GM19023 (cell line): ENCODE results near the gene ANKRD17.
"Not testable (repeated sequence)": the region's sequence is repeated elsewhere in the genome, so short reads cannot be mapped to it uniquely, and the experiment has no call there.

Experiments used
- ATAC-seq: cut with Tn5 transposase; IDR thresholded peaks from one replicate; pipeline ENCODE4 v1.9.1; 2021; ENCODE audit warnings: mild to moderate bottlenecking, moderate library complexity; ENCODE audit not compliant: unreplicated experiment

Gene ANKRD17

DNA sequence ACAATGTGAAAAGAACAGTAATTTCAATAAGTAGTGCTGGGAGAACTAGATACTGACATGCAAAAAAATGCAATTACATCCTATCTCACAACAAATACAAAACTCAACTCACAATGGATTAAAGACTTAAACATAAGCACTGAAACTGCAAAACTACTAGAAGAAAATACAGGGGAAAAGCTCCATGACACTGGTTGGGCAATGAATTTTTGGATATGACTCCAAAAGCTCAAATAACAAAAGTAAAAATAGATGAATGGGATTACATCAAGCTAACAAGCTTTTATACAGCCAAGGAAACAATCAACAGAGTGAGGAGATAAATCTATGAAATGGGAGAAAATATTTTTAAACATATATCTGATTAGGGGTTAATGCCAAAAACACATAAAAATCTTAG is 53.1 kb downstream of the ANKRD17 start:
- ATAC-seq: no peak

DNA sequence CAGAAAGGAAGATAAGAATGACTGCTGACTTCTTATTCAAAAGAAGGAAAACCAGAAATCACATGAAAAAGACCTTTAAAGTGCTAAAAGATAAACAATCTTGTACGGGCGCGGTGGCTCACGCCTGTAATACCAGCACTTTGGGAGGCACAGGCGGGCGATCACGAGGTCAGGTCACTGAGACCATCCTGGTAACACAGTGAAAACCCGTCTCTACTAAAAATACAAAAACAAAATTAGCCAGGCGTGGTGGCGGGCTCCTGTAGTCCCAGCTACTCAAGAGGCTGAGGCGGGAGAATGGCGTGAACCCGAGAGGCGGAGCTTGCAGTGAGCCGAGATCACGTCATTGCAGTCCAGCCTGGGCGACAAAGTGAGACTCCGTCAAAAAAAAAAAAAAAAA is 54.6 kb downstream of the ANKRD17 start:
- ATAC-seq: not testable (repeated sequence)

DNA sequence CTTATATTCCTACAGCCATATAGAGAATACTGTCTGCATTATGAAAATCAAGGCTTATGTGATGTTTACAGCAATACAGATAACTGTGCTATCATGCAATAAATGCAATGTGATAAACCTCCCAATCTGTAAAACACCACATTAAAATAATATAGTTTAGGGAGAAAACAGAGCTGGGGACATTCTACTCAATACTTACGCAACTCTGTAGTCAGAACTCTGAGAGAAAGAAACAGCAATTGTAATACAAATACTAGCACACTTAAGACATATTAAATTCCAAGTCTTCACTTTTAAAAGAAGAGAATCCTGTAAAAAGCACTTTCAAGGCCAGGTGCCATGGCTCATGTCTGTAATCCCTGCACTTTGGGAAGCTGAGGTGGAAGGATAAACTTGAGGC is 61.4 kb downstream of the ANKRD17 start:
- no peak for ATAC-seq

DNA sequence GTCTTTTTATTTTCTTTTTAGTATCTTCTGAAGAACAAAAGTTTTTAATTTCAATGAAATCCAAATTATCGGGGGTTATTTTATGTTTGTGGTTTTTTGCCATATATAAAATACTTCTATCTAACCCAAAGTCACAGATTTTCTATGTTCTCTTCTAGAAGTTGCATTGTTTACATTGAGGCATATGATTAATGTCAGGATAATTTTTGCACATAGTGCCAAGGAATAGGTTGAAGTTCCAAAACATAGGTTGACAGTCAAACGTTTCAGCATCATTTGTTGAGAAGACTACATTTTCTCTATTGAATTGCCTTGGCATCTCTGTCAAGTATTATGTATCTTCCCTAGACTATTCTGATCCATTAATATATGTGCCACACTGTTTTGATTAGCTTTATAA is 64.5 kb downstream of the ANKRD17 start:
- no peak for ATAC-seq

DNA sequence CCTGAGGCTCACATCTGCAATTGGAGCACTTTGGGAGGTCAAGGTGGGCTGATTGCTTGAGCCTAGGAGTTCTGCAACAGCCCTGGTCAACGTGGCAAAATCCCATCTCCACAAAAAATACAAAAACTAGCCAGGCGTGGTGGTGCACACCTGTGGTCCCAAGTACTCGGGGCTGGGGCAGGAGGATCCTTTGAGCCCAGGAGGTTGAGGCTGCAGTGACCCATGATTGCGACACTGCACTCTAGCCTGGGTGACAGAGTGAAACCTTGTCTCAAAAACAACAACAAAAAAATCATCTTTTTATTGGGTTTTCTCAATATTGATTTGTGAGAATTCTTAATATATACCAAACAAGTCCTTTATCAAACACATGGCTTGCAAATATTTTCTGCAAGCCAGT is 64.9 kb downstream of the ANKRD17 start:
- ATAC-seq: peak; percentile 9

DNA sequence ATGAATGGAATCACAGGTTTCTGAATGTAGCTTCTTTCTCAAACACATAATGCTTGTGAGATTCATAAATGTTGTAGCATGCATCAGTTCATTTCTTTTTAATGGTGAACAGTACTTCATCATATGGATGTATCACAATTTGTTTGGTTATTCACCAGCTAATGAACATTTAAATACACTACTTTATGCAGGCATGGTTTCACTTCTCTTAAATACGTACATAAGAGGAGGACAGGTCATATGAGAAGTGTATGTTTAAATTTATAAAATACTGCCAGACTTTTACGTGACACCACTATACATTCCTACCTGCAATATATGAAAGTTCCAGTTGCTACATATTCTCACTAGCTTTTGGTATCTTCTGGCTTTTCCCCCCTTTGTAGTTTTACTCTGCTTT is 65.4 kb downstream of the ANKRD17 start:
- peak; percentile 71 for ATAC-seq

DNA sequence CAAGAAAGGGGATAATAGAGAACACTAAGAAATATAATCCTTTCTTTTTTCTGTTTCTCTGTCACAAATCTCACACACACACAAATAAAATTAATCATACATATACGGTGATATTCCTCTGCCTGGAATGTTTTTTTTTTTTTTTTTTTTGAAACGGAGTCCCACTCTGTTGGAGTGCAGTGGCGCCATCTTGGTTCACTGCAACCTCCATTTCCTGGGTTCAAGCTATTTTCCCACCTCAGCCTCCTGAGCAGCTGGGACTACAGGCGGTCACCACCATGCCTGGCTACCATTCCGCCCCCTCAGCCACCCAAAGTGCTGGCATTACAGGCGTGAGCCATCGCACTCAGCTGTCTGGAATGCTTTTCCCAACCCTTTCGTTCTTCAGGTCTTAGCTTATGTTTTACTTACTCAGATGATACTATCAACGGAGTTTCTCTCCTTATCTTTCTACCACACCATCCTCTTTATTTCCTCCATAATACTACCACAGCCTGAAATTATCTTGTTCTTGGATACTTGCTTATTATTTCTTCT is 69.3 kb downstream of the ANKRD17 start:
- no peak for ATAC-seq

DNA sequence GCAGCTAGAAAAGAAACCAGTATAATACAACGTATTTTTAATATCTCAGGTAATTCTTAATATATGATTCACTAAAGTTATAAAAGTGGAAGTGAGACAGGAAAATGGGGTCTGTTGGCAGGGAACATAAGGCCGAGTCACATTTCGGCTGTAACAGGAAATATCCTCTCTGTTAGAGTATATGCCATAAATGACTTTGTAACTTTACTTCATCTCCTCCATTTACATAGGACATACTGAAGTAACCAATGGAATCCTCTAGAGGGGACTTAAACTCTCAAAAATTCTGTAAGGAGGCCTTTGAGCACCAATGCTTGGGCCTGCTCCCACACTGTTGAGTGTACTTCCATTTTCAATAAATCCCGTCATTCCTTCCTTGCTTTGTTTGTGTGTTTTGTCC is 71.3 kb downstream of the ANKRD17 start:
- ATAC-seq: no peak

DNA sequence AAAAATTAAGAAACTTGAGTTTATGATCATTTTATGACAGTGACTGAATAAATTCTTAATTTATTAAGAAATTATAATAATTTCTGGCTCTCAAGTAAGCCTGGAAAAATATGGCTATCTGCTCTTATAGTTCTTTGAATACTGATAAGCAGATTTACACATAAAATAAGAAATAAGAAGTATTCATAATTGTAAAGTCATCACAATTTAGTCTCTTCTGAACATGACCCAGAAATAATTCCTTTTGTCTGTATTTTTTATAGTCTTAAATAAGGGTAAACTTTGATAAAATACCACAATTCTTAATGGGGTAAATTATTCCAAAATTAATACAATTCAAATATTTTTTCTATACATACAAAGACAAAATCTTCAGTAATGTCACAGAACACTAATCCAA is 72.7 kb downstream of the ANKRD17 start:
- ATAC-seq: no peak

DNA sequence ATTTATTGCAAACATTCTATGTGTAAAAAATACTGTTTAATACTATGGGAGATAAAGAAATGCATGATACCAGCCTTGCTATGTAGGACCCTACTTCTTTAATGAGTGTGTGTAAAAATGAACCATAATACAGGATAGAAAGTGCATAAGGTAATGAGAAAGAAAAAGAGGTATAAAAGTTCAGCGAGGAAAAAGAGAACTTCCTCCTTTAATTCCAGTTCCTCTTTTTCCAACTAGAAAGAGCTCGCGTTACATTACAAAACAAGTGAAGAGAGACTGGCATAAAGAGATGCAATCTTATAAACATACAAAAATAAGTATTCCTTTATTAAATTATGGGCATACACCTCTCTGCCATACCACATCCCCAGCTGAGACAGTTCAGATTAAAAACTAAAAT is 77.4 kb downstream of the ANKRD17 start:
- ATAC-seq: no peak

DNA sequence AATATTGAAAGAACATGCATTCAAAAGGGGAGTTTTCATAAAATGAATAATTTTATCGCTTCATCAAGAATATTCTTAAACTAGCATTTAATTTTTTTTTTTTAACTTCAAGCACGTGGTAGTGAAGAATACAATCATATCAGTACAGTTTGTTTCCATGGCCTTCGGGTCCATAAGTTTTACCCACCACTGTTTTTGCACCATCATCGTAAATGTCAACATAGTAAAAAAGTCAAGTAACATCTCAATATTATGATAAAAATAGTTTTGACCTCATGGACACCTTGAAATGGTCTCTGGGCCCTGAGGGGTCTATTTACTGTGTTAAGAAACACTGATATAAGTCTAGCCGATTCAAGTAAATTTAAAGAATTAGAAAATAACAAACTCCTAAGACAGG is 80.2 kb downstream of the ANKRD17 start:
- no peak for ATAC-seq

DNA sequence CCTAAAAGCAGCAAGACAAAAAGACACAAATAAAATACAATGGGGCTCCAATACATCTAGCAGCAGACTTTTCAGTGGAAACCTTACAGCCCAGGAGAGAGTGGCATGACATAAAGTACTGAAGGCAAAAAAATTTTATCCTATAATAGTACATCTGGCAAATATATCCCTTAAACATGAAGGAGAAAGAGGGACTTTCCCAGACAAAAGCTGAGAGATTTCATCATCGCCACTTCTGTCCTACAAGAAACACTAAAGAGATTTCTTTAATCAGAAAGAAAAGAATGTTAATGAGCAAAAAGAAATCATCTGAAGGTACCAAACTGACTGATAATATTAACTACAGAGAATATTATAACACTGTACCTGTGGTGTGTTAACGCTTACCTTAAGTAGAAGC is 86.4 kb downstream of the ANKRD17 start:
- no peak for ATAC-seq

DNA sequence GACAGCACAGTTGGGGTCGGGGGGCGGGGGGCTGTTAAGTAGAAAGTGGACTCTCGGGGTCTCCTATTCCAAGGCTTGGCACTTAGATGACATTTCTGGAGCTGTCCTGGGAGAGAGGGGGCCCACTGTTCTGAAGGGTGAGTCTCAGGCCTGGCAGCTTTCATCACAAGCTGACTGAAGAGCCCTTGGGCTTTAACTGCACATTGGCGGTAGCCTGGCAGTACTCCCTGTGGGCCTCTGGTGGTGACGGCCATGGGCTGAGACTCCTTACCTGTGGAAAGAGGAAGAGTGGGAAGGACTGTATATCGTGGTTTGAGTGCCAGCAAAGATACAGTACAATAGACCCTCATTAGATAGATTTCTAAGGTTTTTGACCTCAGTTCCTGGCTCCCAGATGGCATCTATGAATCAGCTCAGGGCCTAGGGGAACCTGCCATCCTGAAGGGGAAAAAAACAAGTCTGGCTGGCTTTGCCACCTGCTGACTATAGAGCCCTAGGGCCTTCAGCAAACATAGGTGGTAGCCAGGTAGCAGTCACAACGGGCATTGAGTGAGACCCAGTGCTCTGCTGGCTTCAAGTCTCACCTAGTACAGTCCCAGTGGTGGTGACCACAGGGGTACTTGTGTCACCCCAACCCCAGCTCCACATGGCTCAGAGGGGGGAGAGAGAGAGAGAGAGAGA is 87.9 kb downstream of the ANKRD17 start:
- no peak for ATAC-seq

DNA sequence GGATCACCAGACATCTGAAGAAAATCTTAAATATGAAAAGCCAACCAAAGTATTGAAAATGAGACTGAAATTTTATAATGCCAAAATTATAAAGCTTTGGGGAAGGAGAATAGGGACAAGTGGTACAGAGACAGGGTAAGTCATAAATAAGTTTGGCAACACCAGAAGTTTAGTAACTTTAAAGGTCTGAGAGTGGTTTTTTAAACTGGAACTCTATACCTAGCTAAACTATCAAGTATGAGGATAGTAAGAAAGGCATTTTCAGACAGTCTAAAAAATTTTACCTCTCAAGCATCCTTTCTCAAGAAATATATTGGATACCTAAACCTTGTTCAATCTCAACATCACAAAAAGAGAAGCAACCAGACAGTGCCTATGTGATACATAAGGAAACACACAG is 92.4 kb downstream of the ANKRD17 start:
- no peak for ATAC-seq

DNA sequence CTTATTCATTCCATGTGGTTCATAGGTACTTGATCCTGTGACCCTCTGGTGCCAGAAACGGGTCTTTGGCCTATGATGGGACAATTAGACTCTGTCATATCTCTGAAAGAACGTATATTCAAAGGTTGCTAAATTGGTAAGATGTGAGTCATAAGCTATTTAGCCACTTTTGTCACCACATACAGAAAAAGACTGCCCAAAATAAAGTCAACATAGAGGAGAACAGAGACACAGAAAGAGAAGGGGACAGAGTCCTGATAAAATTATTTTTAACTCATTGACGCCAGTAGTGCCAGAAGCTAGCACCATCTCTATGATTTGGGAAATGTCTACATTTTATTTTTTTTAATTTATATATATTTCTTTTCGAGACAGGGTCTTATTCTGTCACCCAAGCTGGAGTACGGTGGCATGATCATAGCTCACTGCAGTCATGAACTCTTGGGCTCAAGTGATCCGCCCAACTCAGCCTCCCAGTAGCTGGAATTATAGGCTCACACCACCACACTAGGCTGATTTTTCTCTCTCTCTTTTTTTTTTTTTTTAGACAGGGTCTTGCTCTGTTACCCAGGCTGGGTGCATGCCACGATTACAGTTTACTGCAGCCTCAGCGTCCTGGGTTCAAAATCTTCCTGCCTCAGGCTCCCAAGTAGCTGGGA is 96.9 kb downstream of the ANKRD17 start:
- ATAC-seq: no peak

DNA sequence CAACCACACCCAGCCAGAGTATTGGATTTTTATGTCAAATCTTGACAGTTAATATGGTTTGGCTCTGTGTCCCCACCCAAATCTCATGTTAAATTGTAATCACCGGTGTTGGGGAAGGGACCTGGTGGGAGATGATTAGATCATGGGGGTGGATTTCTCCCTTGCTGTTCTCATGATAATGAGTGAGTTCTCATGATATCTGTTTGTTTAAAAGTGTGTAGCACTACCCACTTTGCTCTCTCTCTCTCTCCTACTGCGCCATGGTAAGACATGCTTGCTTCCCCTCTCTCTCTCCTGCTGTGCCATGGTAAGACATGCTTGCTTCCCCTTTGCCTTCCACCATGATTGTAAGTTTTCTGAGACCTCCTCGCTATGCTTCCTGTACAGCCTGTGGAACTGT is 102.2 kb downstream of the ANKRD17 start:
- ATAC-seq: no peak

DNA sequence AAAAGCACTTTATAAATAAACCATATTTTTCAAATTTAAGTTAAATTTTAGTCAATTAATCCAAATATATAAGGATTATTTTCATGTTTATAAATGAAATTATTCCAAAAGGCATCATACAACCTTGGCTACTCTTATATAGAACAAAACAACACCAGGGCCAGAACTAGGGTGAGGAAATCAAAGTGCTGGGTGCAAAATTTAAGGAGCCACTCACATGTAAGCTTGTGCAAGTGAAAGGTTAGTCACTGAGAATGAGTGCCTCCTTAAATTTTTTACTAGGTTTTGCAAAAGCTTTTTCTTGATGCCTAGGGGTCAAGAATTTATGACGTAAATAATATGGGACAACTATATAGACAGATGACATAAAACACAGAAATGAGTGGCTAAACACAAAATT is 105.7 kb downstream of the ANKRD17 start:
- ATAC-seq: no peak

DNA sequence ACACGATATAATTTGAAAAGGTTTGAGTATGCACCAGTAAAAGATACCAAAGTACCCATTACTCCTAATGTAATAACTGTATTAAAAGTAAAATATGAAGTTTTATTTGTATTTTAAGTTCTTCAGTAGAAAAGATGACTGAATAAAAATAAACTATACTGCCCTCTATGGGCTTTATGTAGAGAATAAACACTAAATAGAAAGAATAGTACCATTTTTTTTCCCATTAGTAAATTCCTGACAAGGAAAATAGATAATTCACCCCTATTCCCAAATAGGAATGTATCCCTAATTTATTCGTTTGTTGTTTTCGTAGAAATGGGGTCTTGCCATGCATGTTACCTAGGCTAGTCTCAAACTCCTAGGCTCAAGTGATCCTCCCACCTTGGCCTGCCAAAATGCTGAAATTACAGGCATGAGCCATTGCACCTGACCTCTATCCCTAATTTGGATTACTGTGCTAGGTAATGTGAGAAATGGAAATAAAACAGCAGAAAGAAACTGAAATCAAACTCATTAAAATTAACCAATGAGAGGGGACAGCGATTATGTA is 115.5 kb downstream of the ANKRD17 start:
- no peak for ATAC-seq

DNA sequence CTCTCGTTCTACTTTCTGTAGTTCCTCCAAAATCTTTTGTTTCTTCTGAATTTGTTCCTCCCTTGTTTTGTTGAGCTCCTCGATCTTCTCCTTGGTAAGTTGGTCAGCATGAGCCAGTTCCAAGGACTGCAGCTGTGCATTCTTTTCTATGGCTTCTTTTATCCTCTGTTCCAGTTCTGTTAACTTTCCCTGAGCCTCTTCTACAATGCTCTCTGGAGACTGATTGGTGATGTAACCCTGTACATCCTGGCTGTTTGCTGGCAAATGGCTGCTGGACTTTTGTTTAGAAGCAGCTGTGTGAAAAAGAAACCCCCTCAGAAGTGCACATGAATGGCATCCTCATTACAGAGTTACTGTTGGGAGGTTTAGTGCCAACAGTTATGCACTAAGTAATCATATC is 118.6 kb downstream of the ANKRD17 start:
- ATAC-seq: no peak

DNA sequence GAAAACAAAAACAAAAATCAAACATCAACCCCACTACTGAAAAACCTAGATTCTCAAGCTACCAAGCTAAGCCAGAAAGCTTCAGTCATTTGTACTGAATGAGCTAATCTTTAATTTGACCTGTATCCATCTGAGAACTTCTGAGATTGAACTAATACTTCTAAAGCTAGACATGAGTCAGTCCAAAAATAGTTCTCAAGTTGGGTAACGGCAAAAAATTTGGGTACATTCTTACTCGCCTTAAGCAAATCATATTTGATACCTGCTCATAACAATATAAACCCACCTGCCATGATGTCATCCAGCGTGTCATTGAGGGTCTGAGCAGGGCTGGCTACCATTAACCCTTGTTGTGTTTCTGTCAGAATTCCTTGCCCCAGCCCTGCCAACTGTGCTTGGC is 119.4 kb downstream of the ANKRD17 start:
- no peak for ATAC-seq

DNA sequence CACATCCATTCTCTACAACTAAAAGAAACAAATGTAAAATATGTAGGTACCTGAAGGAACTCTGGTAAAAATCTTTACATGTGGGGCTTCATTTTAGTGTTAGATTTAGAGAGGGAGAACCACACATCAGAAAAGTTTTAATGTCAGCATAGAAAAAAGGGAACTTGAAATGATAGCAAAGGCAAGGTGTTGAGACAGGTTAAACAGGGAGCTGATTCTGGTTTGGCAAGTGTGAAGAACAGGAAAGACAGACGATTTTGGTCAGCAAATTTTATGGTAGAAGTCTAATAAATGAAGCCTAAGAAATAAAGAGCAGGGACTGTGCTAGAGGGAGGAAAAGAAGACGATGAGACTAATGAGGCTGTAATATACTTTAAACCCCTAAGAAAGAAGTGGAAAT is 121.5 kb downstream of the ANKRD17 start:
- no peak for ATAC-seq

DNA sequence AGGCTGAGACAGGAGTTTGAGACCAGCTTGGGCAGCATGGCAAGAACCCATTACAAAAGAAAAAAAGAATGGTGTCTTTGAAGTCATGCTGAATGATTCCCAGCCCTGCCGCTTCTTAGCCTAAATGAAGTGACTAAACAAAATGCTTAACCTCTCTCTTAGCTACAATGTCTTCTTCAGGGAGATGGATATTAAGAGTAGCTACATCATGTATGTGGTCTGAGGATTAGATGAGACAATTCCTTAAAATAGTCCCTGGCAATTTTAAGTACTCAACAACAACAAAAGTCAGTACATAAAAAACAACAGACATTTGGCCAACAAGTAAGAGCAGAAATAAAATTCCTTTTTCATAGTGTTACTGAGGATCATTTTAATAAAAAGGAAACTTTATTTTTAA is 124.8 kb downstream of the ANKRD17 start:
- ATAC-seq: no peak
